ENCODE data around the gene NPVF. TPM values are rescaled to one million over a fixed set of nuclear protein-coding genes. Genes with fewer than 3 reads are reported as not detected.

Gene NPVF
- total RNA-seq, 1 experiment from 2014 or later = not detected

GRCh38 chr7:25215694-25216335 is 12.5 kb downstream of the NPVF start:
- no peak overlapping the region for H2BK20ac ChIP-seq (ENCODE audit: low read depth, low read length, poor library complexity, severe bottlenecking)
- H3K23ac ChIP-seq (ENCODE audit: insufficient read length, low read depth, low read length) = no peak overlapping the region
- Mint-ChIP-seq H3K36me3 (ENCODE audit: insufficient read depth in 1 of 3, low read depth in 3 of 3) (no peaks in the 10 kb centered on the region), H3K9me3 (peaks cover 7 to 9% of the 10 kb centered on the region in 2 experiments; a peak in 3 of 5 replicates), H3K4me1 (peaks cover 3 to 4% of the 10 kb centered on the region in 2 experiments; a peak in 3 of 4 replicates), H3K4me3 (no peak overlapping the region), H3K27ac (no peak overlapping the region; a peak in 2 of 7 replicates), H3K27me3 (ENCODE audit: low read depth) (peaks cover 10% of the 10 kb centered on the region)
- no peak overlapping the region for H3K9ac ChIP-seq (ENCODE audit: extremely low read depth, insufficient read length, low read length)
- H3K27ac ChIP-seq (ENCODE audit: insufficient read length, low read depth, low read length) = no peak overlapping the region
- H2AFZ ChIP-seq (ENCODE audit: low read length) = no peak overlapping the region
- no peak overlapping the region for H4K5ac ChIP-seq (ENCODE audit: insufficient read length, low read depth, low read length)
- no peak overlapping the region for H3K14ac ChIP-seq (ENCODE audit: insufficient read depth, low read length)
- no peak overlapping the region for H3T11ph ChIP-seq (ENCODE audit: low read length)
- no peaks in the 10 kb centered on the region for H3K9me3 ChIP-seq (ENCODE audit: control insufficient read depth, low read depth, low read length)
- H4K91ac ChIP-seq (ENCODE audit: insufficient read length, low read depth, low read length) = no peak overlapping the region
- no peaks in the 10 kb centered on the region for H3K79me1 ChIP-seq (ENCODE audit: insufficient read depth, low read depth, low read length, poor library complexity, severe bottlenecking)
- peak; percentile 39; the same call in 2 of the 3 replicates for TF ChIP-seq CTCF (conservative IDR thresholded peaks at IDR 0.05)
- no peak overlapping the region for H2BK12ac ChIP-seq (ENCODE audit: insufficient read length, low read depth, low read length)
- H3K23me2 ChIP-seq (ENCODE audit: insufficient read length, low read depth, low read length, poor library complexity, severe bottlenecking) = no peaks in the 10 kb centered on the region
- H4K20me1 ChIP-seq (ENCODE audit: control insufficient read depth, insufficient read depth, insufficient read length) = no peaks in the 10 kb centered on the region
- H2BK15ac ChIP-seq (ENCODE audit: low read depth, low read length) = no peak overlapping the region
- H2BK120ac ChIP-seq (ENCODE audit: low read depth, low read length, poor library complexity, severe bottlenecking) = no peak overlapping the region
- no peak overlapping the region for H3K18ac ChIP-seq (ENCODE audit: insufficient read length, low read depth, low read length)
- no peaks in the 10 kb centered on the region for H3K4me1 ChIP-seq (ENCODE audit: insufficient read depth, low read length)
- H3K4me2 ChIP-seq (ENCODE audit: insufficient read depth, insufficient read length, low read length) = no peak overlapping the region
- no peak overlapping the region for H4K8ac ChIP-seq (replicated peaks; ENCODE audit: insufficient read length, low read depth, low read length)
- peak; percentile 35 for DNase-seq
- H3K79me2 ChIP-seq (ENCODE audit: insufficient read depth, low read length) = no peaks in the 10 kb centered on the region
- no peak overlapping the region for H2BK5ac ChIP-seq (ENCODE audit: insufficient read length, low read length)
- H2AK5ac ChIP-seq (ENCODE audit: insufficient read length, low read length) = no peak overlapping the region
- H3K56ac ChIP-seq (ENCODE audit: insufficient read length, low read depth, low read length) = no peak overlapping the region
- whole genome bisulfite sequencing (ENCODE audit: extremely low coverage, insufficient read length, low lambda C conversion rate) = no CpG with 5 or more reads among the region's 8 CpGs
- no peak overlapping the region for H3K4ac ChIP-seq (ENCODE audit: low read depth, low read length)
- H3K27me3 ChIP-seq (ENCODE audit: insufficient read depth, low read length) = no peaks in the 10 kb centered on the region
